PFSK-1 (cell line): Measurements from ENCODE around the gene TPX2.

Experiments
- POLR2AphosphoS5 ChIP-seq: IDR thresholded peaks from 2 replicates; pipeline ENCODE4 v1.6.1; 2012; ENCODE audit warnings: low read depth, mild to moderate bottlenecking, control low read depth, low read length, moderate library complexity
- TAF1 ChIP-seq: IDR thresholded peaks from 2 replicates; pipeline ENCODE4 v1.6.1; 2012; ENCODE audit warnings: low read length, control low read depth, borderline replicate concordance; ENCODE audit not compliant: insufficient read depth

DNA sequence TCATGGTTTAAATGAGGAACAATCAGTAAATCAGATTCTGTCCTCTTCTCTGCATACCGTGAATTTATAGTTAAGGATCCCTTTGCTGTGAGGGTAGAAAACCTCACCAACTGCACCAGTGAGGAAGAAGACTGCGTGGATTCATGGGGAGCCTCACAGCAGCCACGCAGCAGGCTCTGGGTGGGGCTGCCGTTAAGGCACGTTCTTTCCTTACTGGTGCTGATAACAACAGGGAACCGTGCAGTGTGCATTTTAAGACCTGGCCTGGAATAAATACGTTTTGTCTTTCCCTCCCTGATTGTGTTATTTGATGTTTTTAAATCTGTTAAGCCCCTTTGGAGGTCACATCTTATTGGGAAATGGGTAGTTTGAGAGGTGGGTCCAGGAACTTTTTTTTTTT is 62.4 kb downstream of the TPX2 start:
- TF ChIP-seq TAF1 = no peak
- TF ChIP-seq POLR2AphosphoS5 = no peak
